GM18858 (cell line): ENCODE measurements around the gene SOX8.
"Not testable (repeated sequence)": the region's sequence is repeated elsewhere in the genome, so short reads cannot be mapped to it uniquely, and the experiment has no call there.

Experiments used
- ATAC-seq: cut with Tn5 transposase; IDR thresholded peaks from one replicate; pipeline ENCODE4 v1.9.1; 2021; ENCODE audit not compliant: unreplicated experiment

Gene SOX8

DNA sequence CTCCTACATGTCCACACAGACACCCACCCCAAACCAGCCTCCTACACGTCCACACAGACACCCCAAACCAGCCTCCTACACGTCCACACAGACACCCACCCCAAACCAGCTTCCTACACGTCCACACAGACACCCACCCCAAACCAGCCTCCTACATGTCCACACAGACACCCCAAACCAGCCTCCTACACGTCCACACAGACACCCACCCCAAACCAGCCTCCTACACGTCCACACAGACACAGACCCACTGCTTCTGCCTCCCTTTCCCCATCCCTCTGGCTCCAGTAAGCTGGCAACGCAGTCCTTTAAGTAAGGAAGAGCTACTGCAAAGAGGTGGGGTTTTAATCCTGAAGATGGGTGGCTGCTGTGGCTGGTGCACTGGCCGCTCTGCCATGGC, 27.8 kb upstream of the SOX8 start:
- not testable (repeated sequence) for ATAC-seq

DNA sequence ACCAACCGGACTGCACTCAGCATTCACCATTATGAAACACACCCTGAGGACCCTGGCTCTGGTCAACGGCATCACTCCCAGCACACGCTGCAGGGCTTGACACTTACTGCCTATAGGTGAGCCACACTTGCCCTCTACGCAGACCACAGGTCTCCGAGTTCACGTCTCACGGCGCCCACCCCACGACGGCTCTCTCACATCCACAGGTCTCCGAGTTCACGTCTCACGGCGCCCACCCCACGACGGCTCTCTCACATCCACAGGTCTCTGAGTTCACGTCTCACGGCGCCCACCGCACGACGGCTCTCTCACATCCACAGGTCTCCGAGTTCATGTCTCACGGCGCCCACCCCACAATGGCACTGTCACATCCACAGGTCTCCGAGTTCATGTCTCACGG, 25.8 kb upstream of the SOX8 start:
- not testable (repeated sequence) for ATAC-seq

GRCh38 chr16:959232-960040, 22.1 kb upstream of the SOX8 start:
- no peak for ATAC-seq

DNA sequence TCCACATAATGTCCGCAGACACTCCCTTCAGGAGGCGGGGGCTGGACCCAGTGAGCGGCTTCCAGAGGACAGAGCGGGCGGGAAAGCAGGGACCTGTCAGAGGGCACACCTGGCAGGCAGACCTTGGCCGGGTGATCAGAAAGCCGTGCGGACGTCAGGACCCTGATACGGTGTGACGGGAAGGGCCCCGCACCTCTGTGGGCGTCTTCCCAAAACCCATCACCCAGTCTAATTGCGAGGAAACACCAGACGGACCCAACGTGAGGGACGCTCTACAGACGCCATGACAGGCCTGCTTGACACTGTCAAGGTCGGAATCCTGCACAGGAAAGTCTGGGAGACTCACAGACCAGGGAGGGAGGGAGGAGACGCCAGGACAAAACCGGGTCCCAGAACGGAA, 19.2 kb upstream of the SOX8 start:
- ATAC-seq, result no peak

- ATAC-seq, result no peak
Measured at GRCh38 chr16:962901-963814, 18.4 kb upstream of the SOX8 start.

- ATAC-seq, result no peak
Measured at GRCh38 chr16:963913-964312, 17.7 kb upstream of the SOX8 start.

DNA sequence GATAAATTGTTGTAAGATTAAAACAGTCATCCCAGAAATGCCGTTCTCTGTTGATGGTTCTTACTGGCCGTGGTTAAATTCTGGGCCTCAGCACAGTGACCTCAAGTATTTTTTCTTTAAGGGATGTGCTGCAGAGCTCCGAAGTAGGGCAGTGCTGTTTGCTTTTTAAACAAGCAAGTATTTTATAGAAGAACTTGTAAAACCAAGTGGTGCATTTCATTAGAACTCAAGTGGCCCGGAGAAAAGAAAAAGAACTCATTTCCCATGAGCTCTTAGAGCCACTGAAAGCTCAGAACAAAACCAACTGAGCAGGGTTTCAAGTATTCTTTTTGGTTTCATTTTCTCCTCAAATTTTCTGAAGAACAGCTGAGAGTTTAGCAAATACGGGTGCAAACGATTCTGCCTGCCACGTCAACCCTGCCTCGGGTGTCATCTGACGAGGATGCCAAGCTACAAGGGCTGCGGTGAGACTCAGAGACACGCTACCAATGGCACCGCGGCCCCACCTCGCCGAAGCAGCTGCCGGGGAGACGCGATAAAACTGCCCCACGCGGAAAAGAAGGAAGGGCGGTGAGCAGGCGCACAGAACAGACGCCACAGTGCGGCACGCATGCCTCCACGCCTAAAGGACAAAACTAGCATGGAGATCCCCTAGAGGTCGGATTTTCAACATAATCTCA, 17.1 kb upstream of the SOX8 start:
- no peak for ATAC-seq

DNA sequence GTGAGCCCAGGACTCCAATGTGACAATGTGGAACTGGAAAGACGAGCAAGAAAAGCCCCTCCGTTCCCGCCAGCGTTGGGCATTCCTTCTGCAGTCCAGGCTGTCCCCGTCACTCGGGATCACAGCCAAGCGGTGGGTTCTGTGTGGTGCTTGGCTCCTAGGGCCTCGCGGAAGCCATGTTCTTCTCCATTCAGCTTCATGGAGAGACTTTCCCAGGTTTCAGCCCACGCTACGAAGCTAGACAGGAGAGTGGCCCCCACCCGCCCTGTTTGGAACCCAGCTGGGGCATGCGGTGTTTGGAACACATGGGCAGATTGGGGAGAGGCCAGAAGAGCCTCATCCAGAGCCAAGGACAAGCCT, 16.6 kb upstream of the SOX8 start:
- ATAC-seq, result no peak

- no peak for ATAC-seq
Measured at GRCh38 chr16:965487-965886, 16.1 kb upstream of the SOX8 start.

- ATAC-seq, result no peak
Measured at GRCh38 chr16:966035-966434, 15.5 kb upstream of the SOX8 start.

- no peak for ATAC-seq
Measured at GRCh38 chr16:966505-966904, 15.1 kb upstream of the SOX8 start.

DNA sequence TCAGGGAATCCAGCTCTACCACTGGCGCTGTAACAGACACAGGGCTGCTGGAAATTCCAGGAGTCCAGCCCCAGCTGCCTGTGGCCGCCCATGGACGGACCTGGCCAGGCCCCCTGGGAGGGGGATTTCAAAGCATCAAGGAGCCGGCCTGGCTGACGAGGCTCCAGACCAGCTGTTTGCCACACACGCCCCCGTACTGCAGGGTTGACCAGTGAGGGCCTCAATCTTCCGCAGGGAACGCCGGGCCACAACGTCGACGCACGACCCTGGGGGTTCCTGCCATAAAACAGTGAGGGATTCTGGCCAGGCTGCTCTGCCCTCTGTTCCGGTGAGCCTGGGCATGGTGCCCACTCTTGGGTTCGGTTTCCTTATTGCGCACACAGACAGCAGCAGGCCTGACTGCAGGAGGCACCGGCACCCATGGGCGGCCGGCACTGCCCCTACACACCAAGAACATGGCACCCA, 14.5 kb upstream of the SOX8 start:
- no peak for ATAC-seq

GRCh38 chr16:967546-968295, 13.8 kb upstream of the SOX8 start:
- no peak for ATAC-seq

DNA sequence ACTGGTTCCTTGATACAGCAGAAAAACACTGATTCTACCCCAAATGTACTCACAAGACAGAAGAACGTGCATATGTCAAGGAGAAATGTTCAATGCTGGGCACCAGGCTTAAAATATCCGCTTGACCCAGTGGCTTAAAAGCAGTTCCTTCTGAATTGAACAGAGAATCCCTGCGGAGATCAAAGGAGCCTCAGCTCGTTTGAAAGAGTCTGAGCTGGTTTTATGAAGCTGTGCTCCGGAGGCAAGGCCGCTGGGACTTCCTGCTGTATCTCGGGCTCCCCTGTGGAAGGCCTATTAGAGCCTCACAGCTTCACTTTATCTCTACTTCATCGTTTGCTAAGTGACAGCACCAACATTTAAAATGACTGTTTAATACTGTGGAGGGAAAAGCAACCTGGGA, 12.9 kb upstream of the SOX8 start:
- no peak for ATAC-seq

DNA sequence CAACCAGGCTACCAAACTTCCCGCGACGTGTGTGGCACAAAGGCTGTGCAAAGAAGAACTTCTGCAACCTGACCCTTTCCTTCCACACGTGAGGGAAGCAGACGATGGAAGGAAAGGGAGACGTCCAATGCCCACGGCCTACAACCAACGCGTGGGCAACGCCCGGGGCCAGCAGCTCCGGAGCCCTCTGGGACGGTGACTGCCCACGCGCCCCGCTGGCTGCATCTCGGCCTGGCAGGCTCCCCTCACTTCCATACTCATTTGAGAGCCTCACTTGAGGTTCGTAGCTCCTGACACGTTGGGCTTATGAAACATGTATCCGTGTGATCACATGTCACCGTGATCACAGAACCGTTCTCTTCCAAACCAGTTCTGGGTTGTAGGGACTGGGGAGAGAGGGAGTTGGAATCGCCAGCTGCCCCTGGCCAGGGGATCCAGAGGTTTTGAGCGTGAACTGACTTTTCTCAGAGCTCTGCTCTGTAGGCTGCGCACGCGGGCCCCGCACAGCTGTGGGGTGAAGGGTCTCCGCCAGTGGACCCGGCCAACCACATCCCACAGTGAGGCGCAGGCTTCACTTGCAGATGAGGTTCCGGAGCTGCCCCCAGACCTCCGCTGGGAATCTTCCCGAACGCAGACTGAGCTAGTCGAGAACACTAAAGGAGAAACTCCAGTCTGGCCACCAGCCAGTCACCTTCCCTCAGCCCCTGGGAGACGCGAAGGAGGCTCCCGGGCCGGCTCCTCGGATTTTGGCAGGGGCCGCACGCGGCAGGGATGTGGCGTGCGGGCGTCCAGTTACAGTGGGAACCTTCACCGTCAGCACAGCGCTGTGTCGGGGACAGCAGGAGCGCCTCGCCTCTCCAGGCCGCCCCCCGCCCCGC, 11.8 kb upstream of the SOX8 start:
- ATAC-seq, result no peak

GRCh38 chr16:970386-970765, 11.2 kb upstream of the SOX8 start:
- ATAC-seq, result no peak

DNA sequence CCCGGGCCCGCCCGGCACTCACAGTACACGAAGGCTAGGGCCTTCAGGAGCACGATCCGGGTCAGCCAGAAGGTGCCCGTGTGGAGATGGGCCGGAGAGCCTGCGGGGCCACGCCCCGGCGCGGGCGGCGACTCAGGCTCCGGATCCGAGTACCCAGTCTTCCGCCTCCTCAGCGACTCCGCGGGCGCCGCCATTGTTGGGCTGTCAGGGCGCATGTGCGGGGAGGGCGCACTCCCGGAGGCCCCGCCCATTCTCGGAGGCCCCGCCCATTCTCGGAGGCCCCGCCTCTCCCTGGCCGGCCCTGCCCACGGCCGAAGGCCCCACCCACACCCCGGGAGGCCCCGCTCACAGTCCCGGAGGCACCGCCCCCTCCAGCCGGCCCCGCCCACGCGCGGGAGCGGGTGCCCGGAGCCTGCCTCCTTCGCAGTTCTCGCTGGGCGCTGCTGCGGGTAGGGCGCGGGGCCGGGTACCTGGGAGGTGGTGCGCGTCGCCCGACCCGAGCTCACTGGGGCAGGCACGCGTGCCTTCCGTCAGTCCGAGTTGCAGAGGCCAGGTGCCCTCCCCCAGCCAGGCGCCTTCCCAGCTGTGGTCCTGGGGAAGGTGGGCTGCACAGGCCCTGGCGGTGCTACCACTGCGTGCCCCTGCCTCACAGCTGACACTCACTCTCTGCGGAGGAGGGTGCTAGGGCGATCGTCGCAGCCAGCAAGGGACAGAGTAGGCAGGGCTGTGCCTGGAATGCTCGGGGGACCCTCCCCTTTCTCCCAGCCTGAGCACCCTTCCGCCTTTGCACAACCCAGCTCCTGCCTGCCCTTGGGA, 10.6 kb upstream of the SOX8 start, which contains the start of gene LMF1:
Gene LMF1 (minus strand): TSS at position 219 of the 816 bp plus-strand sequence. CDS start 4 bp downstream, at position 215.
- no peak for ATAC-seq

GRCh38 chr16:971582-971905, 10.0 kb upstream of the SOX8 start:
- no peak for ATAC-seq

DNA sequence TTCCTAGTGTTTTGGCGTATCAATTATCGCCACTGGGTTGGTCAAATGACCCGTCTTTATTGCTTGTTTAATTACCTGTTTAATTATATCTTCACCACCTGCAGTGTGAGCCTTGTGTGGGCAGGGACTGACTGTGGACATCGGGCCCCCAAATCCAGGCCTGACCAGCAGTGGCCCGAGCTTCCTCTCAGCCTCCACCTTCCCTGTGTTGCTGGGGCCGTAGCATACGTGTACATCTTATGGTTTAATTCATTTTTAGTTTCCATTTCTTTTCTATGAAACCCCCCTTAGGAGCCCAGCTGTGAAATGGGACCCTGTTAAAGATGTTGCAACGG, 9.6 kb upstream of the SOX8 start:
- no peak for ATAC-seq
